CD4-positive, alpha-beta T cell treated with Interleukin-10 for 1 hour (primary cell): Measurements from ENCODE around the gene PCNT.

Source experiments
- DNase-seq: peaks from one replicate; pipeline ENCODE4 v3.0.0-alpha.2; 2020

Gene PCNT

GRCh38 chr21:46489800-46490199, 165.8 kb downstream of the PCNT start:
- DNase-seq = no peak

GRCh38 chr21:46491553-46491952, 167.6 kb downstream of the PCNT start:
- DNase-seq = no peak

DNA sequence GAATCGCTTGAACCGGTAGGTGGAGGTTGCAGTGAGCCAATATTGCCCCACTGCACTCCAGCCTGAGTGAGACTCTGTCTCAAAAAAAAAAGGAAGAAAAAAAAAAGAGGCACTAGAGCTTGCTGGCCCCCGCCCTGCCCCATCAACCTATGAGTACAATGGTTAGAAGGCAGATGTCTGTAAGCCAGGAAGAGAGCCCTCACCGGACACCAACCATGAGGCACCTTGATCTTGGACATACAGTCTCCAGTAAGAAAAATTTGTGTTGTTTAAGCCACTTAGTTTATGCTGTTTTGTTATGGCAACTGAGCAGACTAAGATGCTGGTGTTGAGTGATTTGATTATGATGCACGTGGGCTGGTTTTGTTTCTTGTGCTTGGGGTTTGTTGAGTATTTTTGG, 168.9 kb downstream of the PCNT start:
- no peak for DNase-seq

GRCh38 chr21:46493828-46494227, 169.9 kb downstream of the PCNT start:
- no peak for DNase-seq
